ENCODE data around the gene SLC27A6.

The SLC27A6 gene

DNA sequence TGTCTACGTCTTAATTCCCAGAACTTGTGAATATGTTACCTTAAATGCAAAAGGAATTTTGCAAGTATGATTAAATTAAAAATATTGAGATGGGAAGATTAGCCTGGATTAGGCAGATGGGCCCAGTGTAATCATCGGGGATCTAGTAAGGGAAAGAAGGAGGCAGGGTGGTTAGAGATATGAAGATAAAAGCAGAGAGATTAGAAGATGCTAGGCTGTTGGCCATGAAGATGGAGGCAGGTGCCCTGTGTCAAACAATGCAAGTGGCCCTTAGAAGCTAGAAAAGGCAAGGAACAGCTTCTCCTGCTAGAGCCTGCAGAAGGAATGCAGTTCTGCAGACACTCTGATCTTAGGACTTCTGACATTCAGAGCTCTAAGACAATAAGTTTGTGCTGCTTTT, 100.4 kb downstream of the SLC27A6 start:
- no peak for DNase-seq

DNA sequence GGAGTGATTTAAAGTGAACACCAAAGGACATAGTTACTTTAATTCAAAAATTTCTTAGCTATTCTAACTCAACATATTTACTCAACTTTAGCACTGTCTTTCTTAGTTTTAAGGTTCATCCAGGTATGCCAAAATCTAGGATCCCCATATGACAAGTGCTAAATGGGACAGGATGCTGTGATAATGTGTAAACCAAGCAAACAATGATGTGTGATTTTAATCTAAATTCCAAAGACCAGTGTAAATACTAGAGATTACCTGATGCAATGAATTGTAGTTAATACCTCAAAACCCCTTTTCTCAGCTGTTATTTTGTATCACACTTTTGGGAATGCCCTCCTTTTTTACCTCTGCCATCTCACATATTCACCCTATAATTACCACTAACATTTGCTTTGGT, 102.5 kb downstream of the SLC27A6 start:
- no peak for DNase-seq

DNA sequence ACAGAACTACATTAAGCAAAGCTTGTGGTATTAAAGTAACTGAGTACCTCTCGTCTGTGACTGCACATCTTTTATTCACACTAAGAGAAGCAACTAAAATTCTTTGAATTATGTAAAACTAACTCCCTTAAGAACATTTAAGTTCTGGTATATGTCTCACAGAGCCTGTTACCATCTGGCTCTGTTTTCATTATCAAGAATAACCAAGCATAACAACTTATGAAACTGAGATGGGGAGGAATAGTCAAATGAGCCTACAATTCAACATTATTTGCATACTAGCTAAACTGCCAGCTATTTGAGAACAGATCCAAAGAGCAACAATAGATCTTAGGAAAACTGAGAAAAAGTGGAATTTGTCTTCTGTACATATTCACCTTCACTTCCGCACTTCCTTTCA, 104.0 kb downstream of the SLC27A6 start:
- no peak for DNase-seq

DNA sequence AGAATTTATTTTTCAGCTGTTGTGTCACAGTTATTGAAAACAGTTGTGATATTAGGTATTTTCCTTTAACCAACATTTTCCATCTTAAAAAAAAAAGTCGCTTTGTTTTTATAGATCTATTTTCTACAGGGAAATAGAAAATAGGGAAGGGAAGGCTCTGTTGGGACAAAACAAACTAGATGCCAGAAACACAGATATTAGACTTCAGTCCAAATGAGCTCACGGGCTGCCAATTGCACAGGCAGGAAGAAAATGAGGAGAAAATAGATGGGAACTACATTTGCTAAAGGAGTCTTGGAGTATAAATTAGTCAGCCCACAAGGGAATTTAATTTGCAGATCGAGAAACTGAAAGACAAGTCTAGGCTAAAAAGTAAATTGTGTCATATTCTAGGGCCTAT, 107.8 kb downstream of the SLC27A6 start:
- no peak for DNase-seq

DNA sequence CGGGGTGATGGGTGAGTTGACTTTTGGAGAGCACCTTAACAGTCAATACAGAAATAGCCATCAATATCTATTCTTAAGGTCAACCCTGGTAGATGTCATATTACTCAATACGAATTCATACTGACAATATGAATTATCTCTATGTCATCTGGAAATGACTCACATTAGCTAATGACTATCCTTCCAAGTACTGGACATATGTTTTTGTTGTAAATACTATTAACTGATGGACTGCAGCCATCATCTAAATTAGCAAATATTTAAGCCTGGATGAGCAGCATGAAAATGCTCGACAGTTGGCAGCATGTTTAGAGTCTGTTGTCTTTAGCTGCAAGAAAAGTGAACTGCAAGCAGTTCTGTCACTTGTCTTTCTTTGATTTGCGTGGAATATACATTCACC, 109.6 kb downstream of the SLC27A6 start:
- DNase-seq = no peak

DNA sequence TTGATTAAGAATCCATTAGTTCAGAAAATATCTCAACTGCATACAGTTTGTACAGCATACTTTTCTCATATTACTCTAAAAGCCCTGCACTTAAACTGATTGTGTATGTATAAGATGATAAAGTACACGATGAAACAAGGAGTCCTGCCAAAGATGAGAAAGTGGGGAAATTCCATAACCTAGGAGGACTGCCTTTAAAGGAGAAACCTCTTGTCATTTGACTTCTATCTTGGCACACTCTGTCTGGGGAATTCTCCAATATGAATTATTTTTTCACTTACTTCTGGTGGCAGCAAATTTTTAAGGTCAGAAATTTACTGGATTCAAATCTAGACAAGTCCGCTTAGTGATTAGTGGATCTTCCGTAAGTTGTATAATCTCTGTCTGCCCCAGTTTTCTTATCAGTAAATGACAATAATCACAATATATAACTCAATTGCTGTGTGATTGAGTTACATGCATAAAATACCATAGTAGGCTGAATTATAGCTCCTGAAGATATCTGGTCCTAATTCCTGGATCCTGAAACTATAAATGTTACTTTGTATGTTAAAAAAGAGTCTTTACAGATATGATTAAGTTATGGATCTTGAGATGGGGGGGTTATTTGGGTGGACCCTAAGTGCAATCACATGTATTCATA, 112.3 kb downstream of the SLC27A6 start:
- DNase-seq = no peak

DNA sequence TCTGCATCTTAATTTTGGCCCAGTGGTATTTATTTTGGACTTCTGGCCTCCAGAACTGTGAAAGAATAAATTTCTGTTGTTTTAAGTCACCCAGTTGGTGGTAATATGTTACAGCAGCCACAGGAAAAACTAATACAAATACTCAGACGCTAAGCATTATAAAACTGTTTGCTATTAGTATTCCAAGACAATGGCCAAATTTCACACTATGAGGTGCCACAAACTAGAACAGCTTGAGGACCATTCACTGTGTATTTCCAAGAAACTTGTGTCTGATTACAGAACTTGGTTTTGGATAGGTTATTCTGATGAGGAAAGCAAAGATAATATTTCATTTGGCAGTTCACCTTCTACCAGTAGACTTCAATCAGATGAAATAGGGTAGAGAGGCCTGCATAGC, 113.0 kb downstream of the SLC27A6 start:
- DNase-seq = no peak

DNA sequence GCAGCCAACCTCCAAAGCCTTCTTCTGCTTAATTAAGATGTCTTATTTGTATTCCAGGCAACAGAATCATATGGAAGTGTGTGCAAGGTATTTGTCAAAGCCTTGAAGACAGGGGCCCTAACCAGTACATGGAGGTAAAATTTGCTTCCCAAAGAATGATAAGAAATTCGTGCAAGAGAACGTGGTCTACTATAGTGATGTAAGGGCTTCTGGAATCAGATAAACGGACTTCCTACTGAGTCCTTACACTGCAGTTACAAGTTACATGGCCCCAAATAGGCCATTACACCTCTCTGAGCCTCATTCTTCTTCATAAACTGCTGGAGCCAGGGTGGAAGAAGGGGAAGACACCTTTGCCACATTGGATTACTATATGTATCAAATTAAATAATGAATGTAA, 113.4 kb downstream of the SLC27A6 start:
- DNase-seq = no peak

DNA sequence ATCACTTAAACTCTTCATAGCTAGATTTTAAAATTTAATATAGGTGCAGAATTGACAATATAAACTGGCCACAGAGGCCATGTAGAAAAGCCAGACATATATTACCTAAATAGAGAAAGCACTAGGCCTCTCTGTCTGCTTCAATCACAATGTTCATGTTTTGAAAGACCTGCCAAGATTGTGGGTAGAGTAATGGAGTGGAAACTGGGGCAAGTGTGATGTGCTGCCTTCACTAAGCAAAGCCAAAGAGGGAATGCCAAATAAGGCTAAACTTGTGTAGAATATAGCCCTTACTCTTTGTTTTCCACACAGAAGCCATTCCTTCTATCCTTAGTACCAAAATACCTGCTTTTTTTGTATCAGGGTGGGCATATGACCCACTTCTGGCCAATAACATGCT, 114.2 kb downstream of the SLC27A6 start:
- no peak for DNase-seq

DNA sequence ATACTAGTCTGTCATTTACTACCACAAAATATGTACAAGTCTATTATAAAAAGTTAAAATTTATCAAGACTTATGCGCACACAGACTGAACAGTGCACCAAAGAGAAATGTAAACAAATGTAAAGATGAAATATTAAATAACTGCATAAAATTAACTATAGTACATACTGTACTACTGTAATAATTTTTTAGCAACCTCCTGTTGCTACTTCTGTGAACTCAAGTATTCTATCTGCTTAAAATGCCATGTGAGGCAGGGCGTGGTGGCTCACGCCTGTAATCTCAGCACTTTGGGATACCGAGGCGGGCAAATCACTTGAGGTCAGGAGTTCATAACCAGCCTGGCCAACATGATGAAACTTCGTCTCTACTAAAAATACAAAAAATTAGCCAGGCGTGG, 115.5 kb downstream of the SLC27A6 start:
- DNase-seq = no peak

DNA sequence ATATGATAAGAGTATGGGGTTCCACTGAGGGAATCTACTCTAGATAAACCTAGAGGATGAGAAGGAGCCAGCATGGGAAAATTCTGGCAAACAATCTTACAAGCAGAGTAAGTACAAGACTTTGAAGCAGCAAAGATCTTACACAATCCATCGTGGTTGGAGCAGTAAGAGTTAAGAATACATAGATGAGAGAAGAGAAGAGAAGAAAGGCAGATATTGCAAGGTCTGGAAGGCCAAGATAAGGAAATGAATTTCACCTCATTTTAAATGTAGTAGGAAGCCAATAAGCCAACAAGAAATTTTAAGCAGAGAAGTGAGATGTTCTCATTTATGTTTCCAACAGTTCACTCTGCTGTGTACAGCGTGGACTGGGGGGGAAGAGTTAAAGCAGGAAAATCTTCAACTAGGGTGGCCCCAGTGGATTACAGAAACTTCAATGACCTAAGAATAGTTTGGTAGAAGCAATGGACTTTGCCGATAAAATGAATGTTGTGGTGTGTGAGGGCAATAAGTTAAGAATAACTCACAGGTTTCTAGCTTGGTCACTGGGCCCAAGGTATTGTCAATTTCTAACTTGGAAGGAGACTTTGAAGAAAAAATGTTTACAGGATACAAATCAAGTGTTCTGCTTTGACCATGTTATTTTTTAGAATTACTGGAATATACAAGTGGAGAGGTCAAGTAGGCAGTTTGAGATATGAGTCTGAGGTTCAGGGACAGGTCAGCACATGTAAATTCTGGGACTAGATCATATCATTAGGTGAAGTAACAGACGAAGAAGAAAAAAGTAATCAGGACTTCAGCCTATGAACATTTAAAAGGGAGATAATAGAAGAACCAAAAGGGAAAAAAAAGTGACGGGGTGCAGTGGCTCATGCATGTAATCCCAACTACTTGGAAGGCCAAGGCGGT, 117.2 kb downstream of the SLC27A6 start:
- no peak for DNase-seq

Data from activated CD4-positive, alpha-beta T cell treated with anti-CD3 and anti-CD28 coated beads for 4 hours (primary cell).